HK-2 (cell line): ENCODE measurements around the gene SPON1.
A peak's percentile ranks its signal among the peaks of the same experiment; 100 is the strongest.
"Not testable (repeated sequence)": the region's sequence is repeated elsewhere in the genome, so short reads cannot be mapped to it uniquely, and the experiment has no call there.

Experiments
- DNase-seq: peaks from one replicate; pipeline ENCODE4 v3.0.0-alpha.2; 2018; ENCODE audit not compliant: unreplicated experiment

The SPON1 gene

GRCh38 chr11:13962562-13963168 is at the start of gene SPON1:
TSS of gene SPON1 (plus strand) at chr11:13962723. CDS start at chr11:13962905, 182 bp downstream.
- no peak for DNase-seq

GRCh38 chr11:13917264-13917663 is 45.3 kb upstream of the SPON1 start:
- no peak for DNase-seq

GRCh38 chr11:13917904-13918303 is 44.6 kb upstream of the SPON1 start:
- DNase-seq, result no peak

- DNase-seq, result no peak
Observed at GRCh38 chr11:13920756-13921155, 41.8 kb upstream of the SPON1 start.

GRCh38 chr11:13921545-13921944 is 41.0 kb upstream of the SPON1 start:
- no peak for DNase-seq

- no peak for DNase-seq
Observed at GRCh38 chr11:13923182-13923581, 39.3 kb upstream of the SPON1 start.

- DNase-seq, result no peak
Observed at GRCh38 chr11:13923716-13924650, 38.5 kb upstream of the SPON1 start.

GRCh38 chr11:13924801-13925327 is 37.7 kb upstream of the SPON1 start:
- DNase-seq, result no peak

GRCh38 chr11:13926366-13926765 is 36.2 kb upstream of the SPON1 start:
- DNase-seq, result not testable (repeated sequence)

GRCh38 chr11:13926981-13927380 is 35.5 kb upstream of the SPON1 start:
- no peak for DNase-seq

GRCh38 chr11:13927481-13927880 is 35.0 kb upstream of the SPON1 start:
- no peak for DNase-seq

- peak; percentile 47 for DNase-seq
Observed at GRCh38 chr11:13928566-13929251, 33.8 kb upstream of the SPON1 start.

- no peak for DNase-seq
Observed at GRCh38 chr11:13929395-13929891, 33.1 kb upstream of the SPON1 start.

GRCh38 chr11:13931356-13931755 is 31.2 kb upstream of the SPON1 start:
- no peak for DNase-seq

- not testable (repeated sequence) for DNase-seq
Observed at GRCh38 chr11:13937154-13937553, 25.4 kb upstream of the SPON1 start.

- not testable (repeated sequence) for DNase-seq
Observed at GRCh38 chr11:13938829-13939228, 23.7 kb upstream of the SPON1 start.

- DNase-seq, result peak; percentile 29
Observed at GRCh38 chr11:13939961-13940906, 22.3 kb upstream of the SPON1 start.

- no peak for DNase-seq
Observed at GRCh38 chr11:13940907-13941256, 21.6 kb upstream of the SPON1 start.

GRCh38 chr11:13941775-13942174 is 20.7 kb upstream of the SPON1 start:
- no peak for DNase-seq

GRCh38 chr11:13942378-13942777 is 20.1 kb upstream of the SPON1 start:
- DNase-seq, result no peak

- DNase-seq, result peak; percentile 21
Observed at GRCh38 chr11:13942971-13943381, 19.5 kb upstream of the SPON1 start.
